AG08395 (cell line): ENCODE data around the gene ZNF213.
A peak's percentile ranks its signal among the peaks of the same experiment; 100 is the strongest.
"Not testable (repeated sequence)": the region's sequence is repeated elsewhere in the genome, so short reads cannot be mapped to it uniquely, and the experiment has no call there.

Source experiments
- DNase-seq: peaks from one replicate; pipeline ENCODE4 v3.0.0; 2012; ENCODE audit warnings: mixed read lengths, low spot score

Gene ZNF213

GRCh38 chr16:3129137-3130131 lies 5.4 kb upstream of the ZNF213 start:
- DNase-seq: peak; percentile 63

GRCh38 chr16:3131755-3132377 lies 3.0 kb upstream of the ZNF213 start:
- DNase-seq: no peak

- DNase-seq: no peak
Measured at GRCh38 chr16:3133844-3134243, 985 bp upstream of the ZNF213 start.

- DNase-seq: no peak
Measured at GRCh38 chr16:3135126-3135715, 392 bp downstream of the ZNF213 start.

- DNase-seq: no peak
Measured at GRCh38 chr16:3137267-3137666, 2.4 kb downstream of the ZNF213 start.

GRCh38 chr16:3138342-3138741 lies 3.5 kb downstream of the ZNF213 start:
- DNase-seq: no peak

- DNase-seq: no peak
Measured at GRCh38 chr16:3138823-3139426, 4.1 kb downstream of the ZNF213 start.

GRCh38 chr16:3139561-3139960 lies 4.7 kb downstream of the ZNF213 start:
- not testable (repeated sequence) for DNase-seq

- DNase-seq: no peak
Measured at GRCh38 chr16:3140603-3141427, 6.0 kb downstream of the ZNF213 start.

- DNase-seq: no peak
Measured at GRCh38 chr16:3141781-3142311, 7.0 kb downstream of the ZNF213 start.

- no peak for DNase-seq
Measured at GRCh38 chr16:3142327-3142726, 7.5 kb downstream of the ZNF213 start.

- no peak for DNase-seq
Measured at GRCh38 chr16:3142770-3143169, 7.9 kb downstream of the ZNF213 start.

GRCh38 chr16:3143189-3143588 lies 8.4 kb downstream of the ZNF213 start:
- DNase-seq: no peak

GRCh38 chr16:3143598-3144320 lies 8.9 kb downstream of the ZNF213 start:
- no peak for DNase-seq

- no peak for DNase-seq
Measured at GRCh38 chr16:3144321-3144983, 9.6 kb downstream of the ZNF213 start.

- no peak for DNase-seq
Measured at GRCh38 chr16:3145151-3145550, 10.3 kb downstream of the ZNF213 start.

- DNase-seq: no peak
Measured at GRCh38 chr16:3145660-3146059, 10.8 kb downstream of the ZNF213 start.

GRCh38 chr16:3147046-3147756 lies 12.4 kb downstream of the ZNF213 start:
- DNase-seq: no peak

GRCh38 chr16:3147757-3148104 lies 12.9 kb downstream of the ZNF213 start:
- DNase-seq: no peak
